Activated T-helper 9 cell treated with anti-CD3 and anti-CD28 coated beads, Interleukin-2, amount 50 U/mL, for 16 hours (primary cell): ENCODE measurements around the gene ZGPAT.
A peak's percentile ranks its signal among the peaks of the same experiment; 100 is the strongest.
"Not testable (repeated sequence)": the region's sequence is repeated elsewhere in the genome, so short reads cannot be mapped to it uniquely, and the experiment has no call there.

ENCODE experiments used
- DNase-seq: peaks from one replicate; pipeline ENCODE4 v3.0.0-alpha.2; 2020; ENCODE audit warnings: low read depth

ZGPAT gene

GRCh38 chr20:63766695-63767426 lies 59.0 kb downstream of the ZGPAT start:
- DNase-seq = no peak

- DNase-seq = no peak
These were observed 59.6 kb downstream of the ZGPAT start for GRCh38 chr20:63767456-63767855.

GRCh38 chr20:63767886-63768285 lies 60.0 kb downstream of the ZGPAT start:
- DNase-seq = no peak

- no peak for DNase-seq
These were observed 61.0 kb downstream of the ZGPAT start for GRCh38 chr20:63768591-63769515.

GRCh38 chr20:63769891-63770474 lies 62.1 kb downstream of the ZGPAT start:
- DNase-seq = no peak

- no peak for DNase-seq
These were observed 63.3 kb downstream of the ZGPAT start for GRCh38 chr20:63771046-63771707.

- DNase-seq = no peak
These were observed 65.1 kb downstream of the ZGPAT start for GRCh38 chr20:63772781-63773518.

GRCh38 chr20:63773571-63774241 lies 65.9 kb downstream of the ZGPAT start:
- DNase-seq = no peak

GRCh38 chr20:63774306-63774705 lies 66.5 kb downstream of the ZGPAT start:
- no peak for DNase-seq

GRCh38 chr20:63775096-63775978 lies 67.5 kb downstream of the ZGPAT start:
- no peak for DNase-seq

GRCh38 chr20:63776875-63777274 lies 69.0 kb downstream of the ZGPAT start:
- not testable (repeated sequence) for DNase-seq

- DNase-seq = no peak
These were observed 69.8 kb downstream of the ZGPAT start for GRCh38 chr20:63777614-63778013.

GRCh38 chr20:63778034-63778752 lies 70.4 kb downstream of the ZGPAT start:
- no peak for DNase-seq

GRCh38 chr20:63778857-63779256 lies 71.0 kb downstream of the ZGPAT start:
- no peak for DNase-seq

GRCh38 chr20:63781181-63781580 lies 73.3 kb downstream of the ZGPAT start:
- DNase-seq = no peak

- DNase-seq = peak; percentile 49
These were observed 74.2 kb downstream of the ZGPAT start for GRCh38 chr20:63782051-63782471.

GRCh38 chr20:63782521-63782971 lies 74.7 kb downstream of the ZGPAT start:
- no peak for DNase-seq

GRCh38 chr20:63783970-63784369 lies 76.1 kb downstream of the ZGPAT start:
- no peak for DNase-seq

- no peak for DNase-seq
These were observed 77.9 kb downstream of the ZGPAT start for GRCh38 chr20:63785691-63786131.
